Karpas-422 (cell line): ENCODE data around the gene INO80D. TPM values are rescaled to one million over a fixed set of nuclear protein-coding genes. Genes with fewer than 3 reads are reported as not detected.

ENCODE experiments used
- DNase-seq: peaks from one replicate; pipeline ENCODE4 v3.0.0-alpha.2; 2015
- H2AFZ ChIP-seq: fragments of 200-600 bp; sonication (generic); 2 replicates; pipeline ENCODE4 v1.6.1; 2014; ENCODE audit warnings: antibody characterized with exemption, low read length, mixed read lengths
- H3K27ac ChIP-seq: fragments of 200-600 bp; sonication (generic); 2 replicates; pipeline ENCODE4 v1.5.1; 2014; ENCODE audit warnings: mild to moderate bottlenecking, low read length, moderate library complexity
- H3K27me3 ChIP-seq: fragments of 200-600 bp; sonication (generic); 2 replicates; pipeline ENCODE4 v1.6.1; 2014; ENCODE audit warnings: low read length, mixed read lengths
- H3K36me3 ChIP-seq: fragments of 200-600 bp; sonication (generic); 2 replicates; pipeline ENCODE4 v1.6.1; 2014; ENCODE audit warnings: low read length, mixed read lengths; ENCODE audit not compliant: insufficient read depth
- H3K4me1 ChIP-seq: fragments of 200-600 bp; sonication (generic); 2 replicates; pipeline ENCODE4 v1.6.1; 2014; ENCODE audit warnings: mild to moderate bottlenecking, low read length, mixed read lengths
- H3K4me2 ChIP-seq: fragments of 200-600 bp; sonication (generic); 2 replicates; pipeline ENCODE4 v1.6.1; 2014; ENCODE audit warnings: low read length, low read depth, mild to moderate bottlenecking; ENCODE audit not compliant: poor library complexity, severe bottlenecking
- H3K4me3 ChIP-seq: fragments of 200-600 bp; sonication (generic); 2 replicates; pipeline ENCODE4 v1.5.1; 2014; ENCODE audit warnings: mild to moderate bottlenecking, antibody characterized with exemption, low read length, mixed read lengths
- H3K79me2 ChIP-seq: fragments of 200-600 bp; sonication (generic); 2 replicates; pipeline ENCODE4 v1.6.1; 2014; ENCODE audit warnings: mild to moderate bottlenecking, low read length, mixed read lengths
- H3K9ac ChIP-seq: fragments of 200-600 bp; sonication (generic); 2 replicates; pipeline ENCODE4 v1.6.0; 2014; ENCODE audit warnings: low read length
- H3K9me2 ChIP-seq: fragments of 200-600 bp; sonication (generic), shearing (Covaris generic); replicated peaks from 2 replicates; pipeline ENCODE4 v1.6.0; 2014; ENCODE audit warnings: mild to moderate bottlenecking, low read length, moderate library complexity; ENCODE audit not compliant: insufficient read depth
- H3K9me3 ChIP-seq: fragments of 300-700, 200-600 bp; sonication (generic); 2 replicates; pipeline ENCODE4 v1.6.1; 2014; ENCODE audit warnings: low read length, mixed read lengths
- H4K20me1 ChIP-seq: fragments of 200-600 bp; sonication (generic); 2 replicates; pipeline ENCODE4 v1.6.1; 2014; ENCODE audit warnings: mild to moderate bottlenecking, antibody characterized with exemption, low read length, low read depth; ENCODE audit not compliant: insufficient read depth
- total RNA-seq: library from RNA; depleted of rRNA; stranded (reverse); fragments of >200 nt; shearing (Covaris generic); gene quantifications from 2 replicates; pipeline ENCODE4 v1.2.3, GENCODE V29; 2014; ENCODE audit warnings: low replicate concordance

The INO80D gene
- total RNA-seq, 1 experiment from 2014 or later: 14.8 TPM

- H4K20me1 ChIP-seq: no peaks in the 10 kb centered on the region
- no peak overlapping the region for H2AFZ ChIP-seq
- peaks cover 4% of the 10 kb centered on the region; the same call in 1 of the 2 replicates for H3K36me3 ChIP-seq
- no peaks in the 10 kb centered on the region for H3K27me3 ChIP-seq
- no peak overlapping the region for H3K9ac ChIP-seq
- no peaks in the 10 kb centered on the region for H3K9me3 ChIP-seq
- no peak overlapping the region for H3K27ac ChIP-seq
- DNase-seq: no peak
- H3K79me2 ChIP-seq: peaks cover 52% of the 10 kb centered on the region
- no peaks in the 10 kb centered on the region for H3K9me2 ChIP-seq
- H3K4me1 ChIP-seq: peaks cover 14% of the 10 kb centered on the region
- peak overlapping the region; percentile 5 for H3K4me2 ChIP-seq
- H3K4me3 ChIP-seq: no peak overlapping the region
Measured at GRCh38 chr2:206088248-206088647, 2.3 kb upstream of the INO80D start.

GRCh38 chr2:206086716-206087350 is 859 bp upstream of the INO80D start:
- H4K20me1 ChIP-seq: no peaks in the 10 kb centered on the region
- peak; percentile 50 for DNase-seq
- H3K27ac ChIP-seq: peak overlapping the region; percentile 92
- H3K4me3 ChIP-seq: peak overlapping the region; percentile 87
- H3K4me1 ChIP-seq: peaks cover 26% of the 10 kb centered on the region
- H3K79me2 ChIP-seq: peaks cover 66% of the 10 kb centered on the region
- H3K9me3 ChIP-seq: no peaks in the 10 kb centered on the region
- H3K9ac ChIP-seq: peak overlapping the region; percentile 91
- peak overlapping the region; percentile 92 for H3K4me2 ChIP-seq
- no peaks in the 10 kb centered on the region for H3K27me3 ChIP-seq
- no peaks in the 10 kb centered on the region for H3K9me2 ChIP-seq
- H3K36me3 ChIP-seq: peaks cover 4% of the 10 kb centered on the region; the same call in 1 of the 2 replicates
- H2AFZ ChIP-seq: no peak overlapping the region

GRCh38 chr2:206084870-206085741 is 868 bp downstream of the INO80D start:
- peak overlapping the region; percentile 83; the same call in 1 of the 2 replicates for H2AFZ ChIP-seq

GRCh38 chr2:206084439-206084869 is 1.5 kb downstream of the INO80D start:
- Histone ChIP-seq H2AFZ (peak overlapping the region; percentile 83; the same call in 1 of the 2 replicates), H3K9ac (peak overlapping the region; percentile 91), H3K4me3 (peak overlapping the region; percentile 87), H3K4me2 (peak overlapping the region; percentile 85), H3K36me3 (peaks cover 3% of the 10 kb centered on the region; the same call in 1 of the 2 replicates), H3K9me3 (no peaks in the 10 kb centered on the region), H3K27me3 (no peaks in the 10 kb centered on the region), H3K9me2 (no peaks in the 10 kb centered on the region), H3K79me2 (peaks cover 86% of the 10 kb centered on the region), H3K4me1 (peaks cover 41% of the 10 kb centered on the region), H4K20me1 (no peaks in the 10 kb centered on the region), H3K27ac (peak overlapping the region; percentile 92)
- peak; percentile 47 for DNase-seq

More at GRCh38 chr2:206084870-206085741, 868 bp downstream of the INO80D start:
- Histone ChIP-seq H4K20me1 (no peaks in the 10 kb centered on the region), H3K4me2 (peak overlapping the region; percentile 92), H3K9ac (peak overlapping the region; percentile 91), H3K4me1 (peaks cover 36% of the 10 kb centered on the region), H3K27me3 (no peaks in the 10 kb centered on the region), H3K79me2 (peaks cover 81% of the 10 kb centered on the region), H3K27ac (peak overlapping the region; percentile 92), H3K9me2 (no peaks in the 10 kb centered on the region), H3K9me3 (no peaks in the 10 kb centered on the region), H3K36me3 (peaks cover 4% of the 10 kb centered on the region; the same call in 1 of the 2 replicates), H3K4me3 (peak overlapping the region; percentile 87)
- peak; percentile 77 for DNase-seq

- peak; percentile 66 for DNase-seq
- no peaks in the 10 kb centered on the region for H3K36me3 ChIP-seq
- no peaks in the 10 kb centered on the region for H3K9me2 ChIP-seq
- H3K27ac ChIP-seq: peak overlapping the region; percentile 92
- no peaks in the 10 kb centered on the region for H4K20me1 ChIP-seq
- H3K4me3 ChIP-seq: peak overlapping the region; percentile 87
- peaks cover 90% of the 10 kb centered on the region for H3K79me2 ChIP-seq
- peaks cover 41% of the 10 kb centered on the region for H3K4me1 ChIP-seq
- no peaks in the 10 kb centered on the region for H3K27me3 ChIP-seq
- H3K9ac ChIP-seq: peak overlapping the region; percentile 91
- H2AFZ ChIP-seq: no peak overlapping the region; the same call in 1 of the 2 replicates
- H3K4me2 ChIP-seq: peak overlapping the region; percentile 85
- no peaks in the 10 kb centered on the region for H3K9me3 ChIP-seq
Measured at GRCh38 chr2:206083602-206084438, 2.2 kb downstream of the INO80D start.

GRCh38 chr2:206082298-206082843 is 3.6 kb downstream of the INO80D start:
- Histone ChIP-seq H3K9ac (no peak overlapping the region), H3K4me3 (no peak overlapping the region), H3K4me2 (peak overlapping the region; percentile 85), H2AFZ (no peak overlapping the region), H3K9me3 (no peaks in the 10 kb centered on the region), H3K27me3 (no peaks in the 10 kb centered on the region), H3K36me3 (no peaks in the 10 kb centered on the region), H3K79me2 (peaks cover 92% of the 10 kb centered on the region), H3K9me2 (no peaks in the 10 kb centered on the region), H3K27ac (peak overlapping the region; percentile 1; the same call in 1 of the 2 replicates), H4K20me1 (no peaks in the 10 kb centered on the region), H3K4me1 (peaks cover 40% of the 10 kb centered on the region)
- peak; percentile 53 for DNase-seq

GRCh38 chr2:206080927-206081326 is 5.0 kb downstream of the INO80D start:
- no peaks in the 10 kb centered on the region for H3K36me3 ChIP-seq
- H3K4me1 ChIP-seq: peaks cover 35% of the 10 kb centered on the region
- no peaks in the 10 kb centered on the region for H4K20me1 ChIP-seq
- DNase-seq: no peak
- peak overlapping the region; percentile 5 for H3K4me2 ChIP-seq
- H3K79me2 ChIP-seq: peaks cover 91% of the 10 kb centered on the region
- H3K9me3 ChIP-seq: no peaks in the 10 kb centered on the region
- no peaks in the 10 kb centered on the region for H3K27me3 ChIP-seq
- no peak overlapping the region for H3K9ac ChIP-seq
- no peak overlapping the region for H3K27ac ChIP-seq
- H2AFZ ChIP-seq: no peak overlapping the region
- H3K9me2 ChIP-seq: no peaks in the 10 kb centered on the region
- H3K4me3 ChIP-seq: no peak overlapping the region
